ENCODE measurements around the gene CYP2U1.
A peak's percentile ranks its signal among the peaks of the same experiment; 100 is the strongest.

The CYP2U1 gene

DNA sequence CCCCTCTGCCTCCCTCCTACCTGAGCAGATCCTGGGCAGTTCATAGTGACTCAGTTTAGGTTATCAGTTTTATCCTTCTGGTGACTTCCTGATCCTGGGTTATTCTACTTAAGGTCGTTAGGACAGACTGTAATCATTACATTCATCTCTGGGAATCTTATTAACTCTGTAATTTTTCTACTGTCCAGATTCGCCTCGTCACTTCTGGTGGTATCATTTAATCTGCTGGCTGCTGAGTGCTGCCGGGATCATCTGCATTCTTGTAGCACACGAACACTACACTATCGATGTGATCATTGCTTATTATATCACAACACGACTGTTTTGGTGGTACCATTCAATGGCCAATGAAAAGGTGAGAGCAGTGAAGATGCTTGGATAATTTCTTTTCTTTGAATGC, 23.0 kb upstream of the CYP2U1 start:
- H3K27me3 Mint-ChIP-seq (ENCODE audit: low read depth): no peaks in the 10 kb centered on the region
- TF ChIP-seq, protein P1, sequence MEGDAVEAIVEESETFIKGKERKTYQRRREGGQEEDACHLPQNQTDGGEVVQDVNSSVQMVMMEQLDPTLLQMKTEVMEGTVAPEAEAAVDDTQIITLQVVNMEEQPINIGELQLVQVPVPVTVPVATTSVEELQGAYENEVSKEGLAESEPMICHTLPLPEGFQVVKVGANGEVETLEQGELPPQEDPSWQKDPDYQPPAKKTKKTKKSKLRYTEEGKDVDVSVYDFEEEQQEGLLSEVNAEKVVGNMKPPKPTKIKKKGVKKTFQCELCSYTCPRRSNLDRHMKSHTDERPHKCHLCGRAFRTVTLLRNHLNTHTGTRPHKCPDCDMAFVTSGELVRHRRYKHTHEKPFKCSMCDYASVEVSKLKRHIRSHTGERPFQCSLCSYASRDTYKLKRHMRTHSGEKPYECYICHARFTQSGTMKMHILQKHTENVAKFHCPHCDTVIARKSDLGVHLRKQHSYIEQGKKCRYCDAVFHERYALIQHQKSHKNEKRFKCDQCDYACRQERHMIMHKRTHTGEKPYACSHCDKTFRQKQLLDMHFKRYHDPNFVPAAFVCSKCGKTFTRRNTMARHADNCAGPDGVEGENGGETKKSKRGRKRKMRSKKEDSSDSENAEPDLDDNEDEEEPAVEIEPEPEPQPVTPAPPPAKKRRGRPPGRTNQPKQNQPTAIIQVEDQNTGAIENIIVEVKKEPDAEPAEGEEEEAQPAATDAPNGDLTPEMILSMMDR (IDR thresholded peaks at IDR 0.05; ENCODE audit: unreplicated experiment in 3 of 3): no peak
- H3K4me1 Mint-ChIP-seq: no peaks in the 10 kb centered on the region
- H3K27ac Mint-ChIP-seq: no peak overlapping the region
- H3K36me3 Mint-ChIP-seq (ENCODE audit: low read depth): peaks cover 12% of the 10 kb centered on the region
- H3K4me3 Mint-ChIP-seq: no peak overlapping the region
- no peaks in the 10 kb centered on the region for H3K9me3 Mint-ChIP-seq

DNA sequence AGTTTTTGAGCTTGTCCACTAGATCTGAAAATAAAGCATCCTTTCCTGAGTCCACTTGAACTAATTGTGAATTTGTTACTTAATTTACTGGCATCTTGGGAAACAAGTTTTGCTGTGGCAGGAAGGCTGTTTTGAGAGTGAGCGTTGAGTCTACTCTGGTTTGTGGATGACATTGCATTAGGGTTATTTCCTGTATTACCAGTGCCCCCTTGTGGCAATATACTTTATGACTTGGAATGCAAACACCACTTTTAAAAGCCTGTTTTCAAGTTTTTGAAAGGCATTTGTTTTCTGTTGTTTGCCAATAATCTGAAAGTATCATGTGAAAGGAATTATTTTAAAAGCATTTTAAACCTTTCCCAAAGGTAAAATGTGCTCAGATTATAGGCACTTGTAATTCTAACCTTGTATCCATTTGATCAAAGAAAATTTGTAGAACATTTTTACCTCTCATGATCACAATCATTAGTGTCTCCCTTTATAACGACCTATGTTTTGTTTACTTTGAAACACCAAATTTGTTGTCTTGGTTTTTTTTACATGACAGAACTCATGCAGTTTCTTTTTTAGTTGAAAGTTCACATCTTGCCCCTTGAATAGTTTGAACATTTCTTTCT, 18.0 kb upstream of the CYP2U1 start:
- Mint-ChIP-seq H3K27ac (no peak overlapping the region), H3K4me3 (no peak overlapping the region), H3K4me1 (no peaks in the 10 kb centered on the region), H3K9me3 (peaks cover under 1% of the 10 kb centered on the region), H3K36me3 (ENCODE audit: low read depth) (peaks cover 6% of the 10 kb centered on the region), H3K27me3 (ENCODE audit: low read depth) (peaks cover 5% of the 10 kb centered on the region)
- TF ChIP-seq, protein P1 (IDR thresholded peaks at IDR 0.05; ENCODE audit: unreplicated experiment in 3 of 3): peak; percentile 73 to 83 (median 80)

DNA sequence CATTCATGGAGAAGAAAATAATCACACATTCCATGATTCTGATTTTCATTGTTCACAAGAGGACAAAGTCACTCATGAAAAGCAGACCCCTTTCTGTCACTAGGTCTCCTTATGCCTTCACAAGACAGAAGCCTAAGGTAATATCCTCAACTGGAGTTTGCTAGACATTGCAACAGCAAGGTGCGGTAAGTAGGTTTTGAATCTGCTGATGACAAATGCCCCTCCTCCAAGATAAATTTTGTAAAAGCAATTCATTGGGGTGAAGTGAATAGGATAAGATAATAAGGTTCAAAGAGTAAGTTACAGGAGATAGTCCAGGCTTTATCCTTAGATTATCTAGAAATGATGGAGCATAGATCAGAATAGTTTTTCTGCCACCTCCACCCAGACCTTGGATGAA, 16.1 kb upstream of the CYP2U1 start:
- Mint-ChIP-seq H3K9me3 (peaks cover 12% of the 10 kb centered on the region), H3K36me3 (ENCODE audit: low read depth) (peaks cover 4% of the 10 kb centered on the region), H3K27me3 (ENCODE audit: low read depth) (peaks cover 5% of the 10 kb centered on the region), H3K4me3 (no peak overlapping the region), H3K27ac (no peak overlapping the region), H3K4me1 (no peaks in the 10 kb centered on the region)
- TF ChIP-seq, protein P1 (IDR thresholded peaks at IDR 0.05; ENCODE audit: unreplicated experiment in 3 of 3): no peak

GRCh38 chr4:107916623-107917022, 14.7 kb upstream of the CYP2U1 start:
- Mint-ChIP-seq H3K4me1 (no peaks in the 10 kb centered on the region), H3K27ac (no peak overlapping the region), H3K36me3 (ENCODE audit: low read depth) (peaks cover 4% of the 10 kb centered on the region), H3K27me3 (ENCODE audit: low read depth) (peaks cover 5% of the 10 kb centered on the region), H3K4me3 (no peak overlapping the region), H3K9me3 (peaks cover 15% of the 10 kb centered on the region)
- TF ChIP-seq, protein P1 (IDR thresholded peaks at IDR 0.05; ENCODE audit: unreplicated experiment in 3 of 3): no peak

- Mint-ChIP-seq H3K27ac (no peak overlapping the region), H3K27me3 (ENCODE audit: low read depth) (peaks cover 5% of the 10 kb centered on the region), H3K4me3 (no peak overlapping the region), H3K4me1 (no peaks in the 10 kb centered on the region), H3K9me3 (peaks cover 15% of the 10 kb centered on the region), H3K36me3 (ENCODE audit: low read depth) (peaks cover 4% of the 10 kb centered on the region)
- TF ChIP-seq, protein P1 (IDR thresholded peaks at IDR 0.05; ENCODE audit: unreplicated experiment in 3 of 3): no peak
Measured at GRCh38 chr4:107917500-107917899, 13.8 kb upstream of the CYP2U1 start.
